Esophagus squamous epithelium (tissue), 4 donors: ENCODE data around the gene PPP2R3C.

ENCODE experiments used
- CTCF ChIP-seq, 6 experiments: fragments of 450-650 bp in 4 of 6; fragments of 200-600 bp in 2 of 6; sonication (generic) in 2 of 6; IDR thresholded peaks; one replicate each; pipeline ENCODE4 v1.5.1; 2016 to 2019; ENCODE audit warnings: antibody characterized with exemption in 6 of 6, mild to moderate bottlenecking in 4 of 6, moderate library complexity in 4 of 6
- POLR2A ChIP-seq, 4 donors: fragments of 450-650 bp; IDR thresholded peaks; one replicate each; pipeline ENCODE4 v1.6.1; 2017; ENCODE audit warnings: antibody characterized with exemption in 4 of 4, mild to moderate bottlenecking in 4 of 4, moderate library complexity in 3 of 4

DNA sequence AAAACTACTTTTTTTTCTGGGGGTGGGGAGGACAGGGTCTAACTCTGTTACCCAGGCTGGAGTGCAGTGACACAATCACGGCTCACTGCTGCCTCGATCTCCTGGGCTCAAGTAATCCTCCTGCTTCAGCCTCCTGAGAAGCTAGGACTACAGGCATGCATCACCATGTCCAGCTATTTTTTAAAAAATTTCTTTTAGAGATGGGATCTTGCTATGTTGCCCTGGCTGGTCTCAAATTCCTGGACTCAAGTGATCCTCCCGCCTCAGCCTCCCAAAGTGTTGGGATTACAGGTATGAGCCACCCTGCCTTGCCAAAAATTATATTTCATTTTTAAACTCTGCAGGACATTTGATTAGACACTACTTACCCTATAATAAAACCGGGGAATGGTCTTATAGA lies 5.5 kb downstream of the PPP2R3C start:
- TF ChIP-seq CTCF (IDR thresholded peaks at IDR 0.05), result no peak
- no peak for TF ChIP-seq POLR2A (IDR thresholded peaks at IDR 0.05)
